K562 (cell line): ENCODE measurements around the gene CITED2. TPM values are rescaled to one million over a fixed set of nuclear protein-coding genes. Genes with fewer than 3 reads are reported as not detected.

Experiments used
- FOXP1 ChIP-seq: sonication (generic); formaldehyde crosslinking; IDR thresholded peaks from 2 replicates; pipeline ENCODE4 v1.8.0; 2022; ENCODE audit warnings: mild to moderate bottlenecking, missing genetic modification reagents
- GABPA ChIP-seq: fragments of 200-800 bp; sonication (Bioruptor generic); conservative IDR thresholded peaks from 2 replicates; pipeline ENCODE4 v1.6.1; 2016; ENCODE audit warnings: low read depth, missing genetic modification characterization, missing compliant biosample characterization
- GABPB1 ChIP-seq: sonication (generic); formaldehyde crosslinking; IDR thresholded peaks from 2 replicates; pipeline ENCODE4 v1.8.0; 2022; ENCODE audit warnings: mild to moderate bottlenecking, missing genetic modification reagents
- RB1 ChIP-seq: fragments of 450-650 bp; IDR thresholded peaks from 2 replicates; pipeline ENCODE4 v1.6.1; 2017; ENCODE audit warnings: low read depth, mild to moderate bottlenecking
- THRAP3 ChIP-seq: fragments of 450-650 bp; IDR thresholded peaks from 2 replicates; pipeline ENCODE4 v1.6.1; 2016; ENCODE audit warnings: mild to moderate bottlenecking, inconsistent platforms, borderline replicate concordance
- ZNF764 ChIP-seq: fragments of 250-450 bp; sonication (Bioruptor Pico); IDR thresholded peaks from 2 replicates; pipeline ENCODE4 v1.4.0; 2020; ENCODE audit warnings: low read depth, mild to moderate bottlenecking, moderate library complexity
- polyA plus RNA-seq, 8 experiments: library from polyadenylated mRNA; depleted of rRNA in 4 of 8; stranded (reverse) in 5 of 8; unstranded in 3 of 8; fragments of >200 nt; fragmentation: Nextera tagmentation in 2 of 8; fragmentation: Illumina TruSeq in 1 of 8; extraction: Ambion mirVana in 2 of 8; extraction: Trizol in 1 of 8; gene quantifications; 2 replicates each; pipeline versions ENCODE4 v1.2.1 to v1.2.3, GENCODE V29; 2011 to 2014; ENCODE audit warnings: inconsistent platforms in 1 of 8, missing spikeins in 1 of 8
- total RNA-seq, 7 experiments: library from RNA; depleted of rRNA in 6 of 7; stranded (reverse); fragments of >200 nt in 6 of 7; fragmentation: Illumina TruSeq in 2 of 7; extraction: Trizol in 2 of 7; gene quantifications; 2 replicates each; pipeline versions ENCODE4 v1.2.1 to v1.2.3, GENCODE V29; 2011 to 2021; ENCODE audit warnings: low replicate concordance in 1 of 7
- TF ChIP-seq, protein P1 (sequence below): fragments of 450-650 bp; IDR thresholded peaks from 2 replicates; pipeline ENCODE4 v1.6.1; 2016; ENCODE audit warnings: low read depth
- TF ChIP-seq, protein P2 (sequence below), 2 experiments: fragments of 450-650 bp in 1 of 2; sonication (generic) in 1 of 2; formaldehyde crosslinking in 1 of 2; IDR thresholded peaks in 1 of 2; conservative IDR thresholded peaks in 1 of 2; 2 replicates each; pipeline versions ENCODE4 v1.6.1 to v1.8.1; 2016 to 2023; ENCODE audit warnings: mild to moderate bottlenecking in 2 of 2, moderate library complexity in 2 of 2, inconsistent platforms in 1 of 2, missing genetic modification reagents in 1 of 2
- TF ChIP-seq, protein P3 (sequence below), 2 experiments: IDR thresholded peaks; 2 replicates each; pipeline ENCODE4 v1.6.1; 2011; ENCODE audit warnings: borderline replicate concordance in 1 of 2, control low read depth in 1 of 2, low read depth in 1 of 2, low read length in 1 of 2, mild to moderate bottlenecking in 1 of 2, mixed read lengths in 1 of 2, moderate library complexity in 1 of 2; ENCODE audit not compliant: insufficient read depth in 1 of 2, insufficient read length in 1 of 2, poor library complexity in 1 of 2, severe bottlenecking in 1 of 2; ENCODE audit errors: extremely low read depth in 1 of 2
- TF ChIP-seq, protein P4 (sequence below), 3 experiments: fragments of 200-800 bp in 1 of 3; fragments of 250-450 bp in 1 of 3; fragments of 450-650 bp in 1 of 3; sonication (Bioruptor Pico) in 1 of 3; sonication (Bioruptor generic) in 1 of 3; formaldehyde crosslinking in 1 of 3; IDR thresholded peaks; 2 replicates each; pipeline versions ENCODE4 v1.6.1 to v1.8.0; 2016 to 2022; ENCODE audit warnings: mild to moderate bottlenecking in 2 of 3, missing genetic modification characterization in 2 of 3, missing compliant biosample characterization in 1 of 3, moderate library complexity in 1 of 3

CITED2 gene
- total and polyA plus RNA-seq, 9 of the 15 experiments (the other 6 are each of a cell fraction or from before 2014, with no cell fraction given) = 0.21 to 86.1 (median 17.5) TPM

DNA sequence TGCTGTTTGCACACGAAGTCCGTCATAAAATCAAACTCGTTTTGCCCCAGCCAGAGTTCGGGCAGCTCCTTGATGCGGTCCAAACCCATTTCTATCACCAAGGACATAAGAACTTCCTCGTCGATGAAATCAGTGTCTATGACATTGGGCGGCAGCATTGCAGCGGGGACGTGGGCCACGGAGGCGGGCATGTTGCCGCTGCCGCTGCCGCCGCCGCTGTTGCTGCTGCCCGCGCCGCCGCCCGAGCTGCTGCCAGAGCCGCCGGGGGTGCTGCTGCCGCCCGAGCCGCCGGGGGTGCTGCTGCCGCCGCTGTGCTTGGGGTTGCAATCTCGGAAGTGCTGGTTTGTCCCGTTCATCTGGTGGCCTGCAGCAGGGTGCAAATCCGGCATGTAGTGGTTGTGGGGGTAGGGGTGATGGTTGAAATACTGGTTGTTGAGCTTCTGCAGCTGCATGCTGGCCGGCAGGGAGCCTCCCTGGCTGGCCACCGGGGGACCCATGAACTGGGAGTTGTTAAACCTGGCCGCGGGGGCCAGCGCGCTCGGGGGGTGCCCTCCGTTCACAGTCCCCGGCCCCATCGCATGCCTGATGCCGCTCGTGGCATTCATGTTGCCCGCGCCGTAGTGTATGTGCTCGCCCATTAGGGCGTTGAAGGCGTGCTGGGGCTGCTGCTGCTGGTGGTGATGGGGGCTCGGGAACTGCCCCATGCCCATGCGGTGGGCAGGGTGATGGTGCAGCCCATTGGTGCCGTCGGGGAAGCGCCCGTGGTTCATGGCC lies 1.1 kb downstream of the CITED2 start (continued):
- TF ChIP-seq, protein P1, sequence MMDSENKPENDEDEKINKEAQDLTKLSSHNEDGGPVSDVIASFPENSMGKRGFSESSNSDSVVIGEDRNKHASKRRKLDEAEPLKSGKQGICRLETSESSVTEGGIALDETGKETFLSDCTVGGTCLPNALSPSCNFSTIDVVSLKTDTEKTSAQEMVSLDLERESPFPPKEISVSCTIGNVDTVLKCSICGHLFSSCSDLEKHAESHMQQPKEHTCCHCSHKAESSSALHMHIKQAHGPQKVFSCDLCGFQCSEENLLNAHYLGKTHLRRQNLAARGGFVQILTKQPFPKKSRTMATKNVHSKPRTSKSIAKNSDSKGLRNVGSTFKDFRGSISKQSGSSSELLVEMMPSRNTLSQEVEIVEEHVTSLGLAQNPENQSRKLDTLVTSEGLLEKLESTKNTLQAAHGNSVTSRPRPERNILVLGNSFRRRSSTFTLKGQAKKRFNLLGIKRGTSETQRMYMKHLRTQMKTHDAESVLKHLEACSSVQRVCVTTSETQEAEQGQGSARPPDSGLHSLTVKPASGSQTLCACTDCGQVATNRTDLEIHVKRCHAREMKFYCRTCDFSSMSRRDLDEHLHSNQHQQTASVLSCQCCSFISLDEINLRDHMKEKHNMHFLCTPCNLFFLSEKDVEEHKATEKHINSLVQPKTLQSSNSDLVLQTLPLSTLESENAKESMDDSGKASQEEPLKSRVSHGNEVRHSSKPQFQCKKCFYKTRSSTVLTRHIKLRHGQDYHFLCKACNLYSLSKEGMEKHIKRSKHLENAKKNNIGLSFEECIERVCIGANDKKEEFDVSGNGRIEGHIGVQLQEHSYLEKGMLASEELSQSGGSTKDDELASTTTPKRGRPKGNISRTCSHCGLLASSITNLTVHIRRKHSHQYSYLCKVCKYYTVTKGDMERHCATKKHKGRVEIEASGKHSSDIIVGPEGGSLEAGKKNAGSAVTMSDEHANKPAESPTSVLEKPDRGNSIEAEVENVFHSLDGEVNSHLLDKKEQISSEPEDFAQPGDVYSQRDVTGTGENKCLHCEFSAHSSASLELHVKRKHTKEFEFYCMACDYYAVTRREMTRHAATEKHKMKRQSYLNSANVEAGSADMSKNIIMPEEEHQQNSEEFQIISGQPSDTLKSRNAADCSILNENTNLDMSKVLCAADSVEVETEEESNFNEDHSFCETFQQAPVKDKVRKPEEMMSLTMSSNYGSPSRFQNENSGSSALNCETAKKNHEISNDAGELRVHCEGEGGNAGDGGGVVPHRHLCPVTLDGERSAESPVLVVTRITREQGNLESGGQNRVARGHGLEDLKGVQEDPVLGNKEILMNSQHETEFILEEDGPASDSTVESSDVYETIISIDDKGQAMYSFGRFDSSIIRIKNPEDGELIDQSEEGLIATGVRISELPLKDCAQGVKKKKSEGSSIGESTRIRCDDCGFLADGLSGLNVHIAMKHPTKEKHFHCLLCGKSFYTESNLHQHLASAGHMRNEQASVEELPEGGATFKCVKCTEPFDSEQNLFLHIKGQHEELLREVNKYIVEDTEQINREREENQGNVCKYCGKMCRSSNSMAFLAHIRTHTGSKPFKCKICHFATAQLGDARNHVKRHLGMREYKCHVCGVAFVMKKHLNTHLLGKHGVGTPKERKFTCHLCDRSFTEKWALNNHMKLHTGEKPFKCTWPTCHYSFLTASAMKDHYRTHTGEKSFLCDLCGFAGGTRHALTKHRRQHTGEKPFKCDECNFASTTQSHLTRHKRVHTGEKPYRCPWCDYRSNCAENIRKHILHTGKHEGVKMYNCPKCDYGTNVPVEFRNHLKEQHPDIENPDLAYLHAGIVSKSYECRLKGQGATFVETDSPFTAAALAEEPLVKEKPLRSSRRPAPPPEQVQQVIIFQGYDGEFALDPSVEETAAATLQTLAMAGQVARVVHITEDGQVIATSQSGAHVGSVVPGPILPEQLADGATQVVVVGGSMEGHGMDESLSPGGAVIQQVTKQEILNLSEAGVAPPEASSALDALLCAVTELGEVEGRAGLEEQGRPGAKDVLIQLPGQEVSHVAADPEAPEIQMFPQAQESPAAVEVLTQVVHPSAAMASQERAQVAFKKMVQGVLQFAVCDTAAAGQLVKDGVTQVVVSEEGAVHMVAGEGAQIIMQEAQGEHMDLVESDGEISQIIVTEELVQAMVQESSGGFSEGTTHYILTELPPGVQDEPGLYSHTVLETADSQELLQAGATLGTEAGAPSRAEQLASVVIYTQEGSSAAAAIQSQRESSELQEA = no peak
- TF ChIP-seq ZNF764 (CRISPR knock-in tag) (no peak), THRAP3 (no peak), GABPB1 (CRISPR knock-in tag) (peak; percentile 32; the same call in 1 of the 2 replicates), RB1 (peak; percentile 92), GABPA (no peak), FOXP1 (CRISPR knock-in tag) (peak; percentile 66; the same call in 1 of the 2 replicates)
- TF ChIP-seq, protein P2, sequence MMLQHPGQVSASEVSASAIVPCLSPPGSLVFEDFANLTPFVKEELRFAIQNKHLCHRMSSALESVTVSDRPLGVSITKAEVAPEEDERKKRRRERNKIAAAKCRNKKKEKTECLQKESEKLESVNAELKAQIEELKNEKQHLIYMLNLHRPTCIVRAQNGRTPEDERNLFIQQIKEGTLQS (IDR thresholded peaks at IDR 0.05) = no peak
- TF ChIP-seq, protein P2 (CRISPR knock-in tag; conservative IDR thresholded peaks at IDR 0.05) = 0 out of 2 replicates have a peak, but pooled peaks have one; percentile 55
- TF ChIP-seq, protein P3, sequence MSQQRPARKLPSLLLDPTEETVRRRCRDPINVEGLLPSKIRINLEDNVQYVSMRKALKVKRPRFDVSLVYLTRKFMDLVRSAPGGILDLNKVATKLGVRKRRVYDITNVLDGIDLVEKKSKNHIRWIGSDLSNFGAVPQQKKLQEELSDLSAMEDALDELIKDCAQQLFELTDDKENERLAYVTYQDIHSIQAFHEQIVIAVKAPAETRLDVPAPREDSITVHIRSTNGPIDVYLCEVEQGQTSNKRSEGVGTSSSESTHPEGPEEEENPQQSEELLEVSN (IDR thresholded peaks at IDR 0.05; ENCODE audit: borderline replicate concordance in 1 of 2, extremely low read depth in 1 of 2, insufficient read depth in 1 of 2, insufficient read length in 1 of 2, low read depth in 1 of 2, low read length in 1 of 2, poor library complexity in 1 of 2, severe bottlenecking in 1 of 2) = peak in 1 of 2 experiments; percentile 32
- TF ChIP-seq, protein P4, sequence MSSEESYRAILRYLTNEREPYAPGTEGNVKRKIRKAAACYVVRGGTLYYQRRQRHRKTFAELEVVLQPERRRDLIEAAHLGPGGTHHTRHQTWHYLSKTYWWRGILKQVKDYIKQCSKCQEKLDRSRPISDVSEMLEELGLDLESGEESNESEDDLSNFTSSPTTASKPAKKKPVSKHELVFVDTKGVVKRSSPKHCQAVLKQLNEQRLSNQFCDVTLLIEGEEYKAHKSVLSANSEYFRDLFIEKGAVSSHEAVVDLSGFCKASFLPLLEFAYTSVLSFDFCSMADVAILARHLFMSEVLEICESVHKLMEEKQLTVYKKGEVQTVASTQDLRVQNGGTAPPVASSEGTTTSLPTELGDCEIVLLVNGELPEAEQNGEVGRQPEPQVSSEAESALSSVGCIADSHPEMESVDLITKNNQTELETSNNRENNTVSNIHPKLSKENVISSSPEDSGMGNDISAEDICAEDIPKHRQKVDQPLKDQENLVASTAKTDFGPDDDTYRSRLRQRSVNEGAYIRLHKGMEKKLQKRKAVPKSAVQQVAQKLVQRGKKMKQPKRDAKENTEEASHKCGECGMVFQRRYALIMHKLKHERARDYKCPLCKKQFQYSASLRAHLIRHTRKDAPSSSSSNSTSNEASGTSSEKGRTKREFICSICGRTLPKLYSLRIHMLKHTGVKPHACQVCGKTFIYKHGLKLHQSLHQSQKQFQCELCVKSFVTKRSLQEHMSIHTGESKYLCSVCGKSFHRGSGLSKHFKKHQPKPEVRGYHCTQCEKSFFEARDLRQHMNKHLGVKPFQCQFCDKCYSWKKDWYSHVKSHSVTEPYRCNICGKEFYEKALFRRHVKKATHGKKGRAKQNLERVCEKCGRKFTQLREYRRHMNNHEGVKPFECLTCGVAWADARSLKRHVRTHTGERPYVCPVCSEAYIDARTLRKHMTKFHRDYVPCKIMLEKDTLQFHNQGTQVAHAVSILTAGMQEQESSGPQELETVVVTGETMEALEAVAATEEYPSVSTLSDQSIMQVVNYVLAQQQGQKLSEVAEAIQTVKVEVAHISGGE (CRISPR knock-in tag; IDR thresholded peaks at IDR 0.05) = no peak
